Chondrocyte (in vitro differentiated cells): ENCODE data around the gene APOBEC2. TPM values are rescaled to one million over a fixed set of nuclear protein-coding genes. Genes with fewer than 3 reads are reported as not detected.
A peak's percentile ranks its signal among the peaks of the same experiment; 100 is the strongest.

Source experiments
- DNase-seq: peaks from one replicate; pipeline ENCODE4 v3.0.0; 2021; ENCODE audit warnings: mixed read lengths, low spot score
- H3K27ac Mint-ChIP-seq: one replicate; pipeline ENCODE4 v1.8.0; 2021; ENCODE audit warnings: mild to moderate bottlenecking, moderate library complexity, mixed read lengths; ENCODE audit not compliant: unreplicated experiment
- H3K27me3 Mint-ChIP-seq: 2 replicates; pipeline ENCODE4 v1.8.0; 2021; ENCODE audit warnings: low read depth, mixed read lengths
- H3K36me3 Mint-ChIP-seq: 2 replicates; pipeline ENCODE4 v1.8.0; 2021; ENCODE audit warnings: low read depth, mixed read lengths
- H3K4me1 Mint-ChIP-seq: 2 replicates; pipeline ENCODE4 v1.8.0; 2021; ENCODE audit warnings: low read depth, mild to moderate bottlenecking, mixed read lengths
- H3K4me3 Mint-ChIP-seq: one replicate; pipeline ENCODE4 v1.8.0; 2021; ENCODE audit warnings: mild to moderate bottlenecking, moderate library complexity, mixed read lengths; ENCODE audit not compliant: unreplicated experiment
- H3K9me3 Mint-ChIP-seq: 2 replicates; pipeline ENCODE4 v1.8.0; 2021; ENCODE audit warnings: low read depth, mixed read lengths
- total RNA-seq: library from RNA; stranded (reverse); gene quantifications from 3 replicates; pipeline ENCODE4 v1.2.1, GENCODE V29; 2021
- TF ChIP-seq, protein P1 (sequence below): fragments of 200-600 bp; sonication (generic); IDR thresholded peaks from 2 replicates; pipeline ENCODE4 v1.5.0; 2021; ENCODE audit warnings: antibody characterized with exemption, mild to moderate bottlenecking, moderate library complexity

The APOBEC2 gene
- total RNA-seq, 1 donor from 2014 or later, result not detected

DNA sequence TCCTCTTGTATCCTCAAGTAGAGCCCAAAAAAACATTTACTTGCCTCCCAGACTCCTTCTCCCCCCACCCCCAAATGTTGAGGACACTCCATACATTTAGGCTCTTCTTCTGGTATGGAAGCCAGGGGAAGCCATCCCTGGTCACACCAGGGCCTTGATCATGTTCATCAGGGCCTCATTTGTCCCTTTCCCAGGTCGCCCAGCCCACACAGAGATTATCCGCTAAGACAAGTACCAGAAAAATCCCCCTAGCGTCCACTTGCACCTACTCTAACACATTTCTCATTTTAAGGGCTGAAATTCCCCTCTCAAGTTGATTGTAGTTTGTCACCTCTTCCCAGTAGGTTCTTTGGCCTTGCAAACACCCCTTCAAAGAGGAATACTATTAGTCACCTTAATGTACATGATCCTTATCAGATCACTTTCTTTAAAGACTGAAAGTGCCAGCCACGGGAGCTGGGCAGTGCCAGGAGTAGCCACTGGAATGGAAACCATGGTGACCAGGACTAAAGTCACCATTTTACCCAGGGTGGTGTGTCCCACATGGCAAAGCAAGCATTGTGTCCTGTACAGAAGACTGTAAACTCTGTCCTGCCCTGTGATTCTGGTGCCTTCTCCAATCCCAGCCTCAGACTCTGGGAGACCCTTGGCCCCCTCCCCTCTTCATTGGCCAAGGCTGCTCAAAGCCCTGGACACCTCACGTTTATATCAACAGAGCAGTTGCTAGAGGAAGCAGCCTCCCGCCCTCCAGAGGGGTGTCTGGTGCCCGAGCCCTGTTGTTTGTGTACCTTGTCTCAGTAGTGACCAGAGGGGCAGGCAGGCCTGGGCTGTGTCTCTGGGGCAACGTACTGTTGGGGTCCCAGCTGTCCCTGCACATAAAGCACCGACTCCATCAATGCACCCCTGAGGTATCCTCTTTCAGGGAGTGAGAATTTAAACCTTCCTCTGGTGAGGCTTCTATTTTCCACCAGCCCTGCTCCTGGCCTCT is 5.0 kb upstream of the APOBEC2 start:
- H3K4me3 Mint-ChIP-seq, result no peak overlapping the region
- H3K9me3 Mint-ChIP-seq, result no peaks in the 10 kb centered on the region
- TF ChIP-seq, protein P1, sequence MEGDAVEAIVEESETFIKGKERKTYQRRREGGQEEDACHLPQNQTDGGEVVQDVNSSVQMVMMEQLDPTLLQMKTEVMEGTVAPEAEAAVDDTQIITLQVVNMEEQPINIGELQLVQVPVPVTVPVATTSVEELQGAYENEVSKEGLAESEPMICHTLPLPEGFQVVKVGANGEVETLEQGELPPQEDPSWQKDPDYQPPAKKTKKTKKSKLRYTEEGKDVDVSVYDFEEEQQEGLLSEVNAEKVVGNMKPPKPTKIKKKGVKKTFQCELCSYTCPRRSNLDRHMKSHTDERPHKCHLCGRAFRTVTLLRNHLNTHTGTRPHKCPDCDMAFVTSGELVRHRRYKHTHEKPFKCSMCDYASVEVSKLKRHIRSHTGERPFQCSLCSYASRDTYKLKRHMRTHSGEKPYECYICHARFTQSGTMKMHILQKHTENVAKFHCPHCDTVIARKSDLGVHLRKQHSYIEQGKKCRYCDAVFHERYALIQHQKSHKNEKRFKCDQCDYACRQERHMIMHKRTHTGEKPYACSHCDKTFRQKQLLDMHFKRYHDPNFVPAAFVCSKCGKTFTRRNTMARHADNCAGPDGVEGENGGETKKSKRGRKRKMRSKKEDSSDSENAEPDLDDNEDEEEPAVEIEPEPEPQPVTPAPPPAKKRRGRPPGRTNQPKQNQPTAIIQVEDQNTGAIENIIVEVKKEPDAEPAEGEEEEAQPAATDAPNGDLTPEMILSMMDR, result no peak
- peaks cover 5% of the 10 kb centered on the region for H3K27me3 Mint-ChIP-seq
- no peak for DNase-seq
- H3K4me1 Mint-ChIP-seq, result peaks cover 21% of the 10 kb centered on the region
- no peaks in the 10 kb centered on the region for H3K36me3 Mint-ChIP-seq
- no peak overlapping the region for H3K27ac Mint-ChIP-seq

DNA sequence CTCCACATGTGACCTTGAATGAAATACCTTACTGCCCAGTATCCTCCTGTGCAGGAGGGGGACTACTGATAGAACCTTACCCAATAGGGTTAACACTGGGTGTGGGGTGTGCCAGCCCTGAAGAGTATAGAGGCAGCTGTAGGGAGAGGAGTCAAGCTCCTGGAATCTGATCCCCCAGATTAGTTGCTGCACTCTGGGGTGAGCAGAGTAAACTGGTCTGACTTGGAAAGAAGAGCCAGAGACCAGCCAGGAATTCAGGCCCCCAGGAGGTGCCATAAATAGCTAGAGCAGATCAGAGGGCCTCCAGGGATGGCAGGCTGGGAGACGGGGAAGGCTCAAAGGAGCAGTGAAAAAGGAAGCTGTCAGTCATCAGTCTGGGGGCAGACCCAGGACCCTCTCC is 3.5 kb upstream of the APOBEC2 start:
- Mint-ChIP-seq H3K27ac (peak overlapping the region; percentile 76), H3K4me3 (no peak overlapping the region), H3K27me3 (peaks cover 5% of the 10 kb centered on the region), H3K4me1 (peaks cover 21% of the 10 kb centered on the region), H3K9me3 (no peaks in the 10 kb centered on the region), H3K36me3 (no peaks in the 10 kb centered on the region)
- TF ChIP-seq, protein P1, result no peak
- no peak for DNase-seq

DNA sequence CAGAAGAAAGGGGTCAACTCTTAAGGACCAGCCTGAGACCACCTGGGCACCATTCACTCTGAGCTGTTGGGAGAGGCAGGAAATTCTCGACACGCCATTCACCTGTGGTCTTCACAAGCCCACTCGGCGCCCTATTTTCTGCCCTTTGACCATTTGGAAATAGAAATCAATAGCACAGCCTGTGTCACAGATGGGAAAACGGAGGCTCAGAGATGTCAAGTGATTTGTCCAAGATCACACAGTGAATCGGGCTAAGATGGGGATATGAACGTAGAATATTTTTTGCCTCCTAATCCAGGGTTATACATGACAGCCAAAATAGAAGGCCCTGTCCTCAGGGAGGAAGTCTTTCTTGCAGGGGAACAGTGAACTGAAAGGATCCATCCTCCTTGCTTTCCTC is 3.0 kb upstream of the APOBEC2 start:
- Mint-ChIP-seq H3K9me3 (no peaks in the 10 kb centered on the region), H3K4me1 (peaks cover 24% of the 10 kb centered on the region), H3K27ac (no peak overlapping the region), H3K4me3 (no peak overlapping the region), H3K27me3 (peaks cover 5% of the 10 kb centered on the region), H3K36me3 (no peaks in the 10 kb centered on the region)
- DNase-seq, result no peak
- TF ChIP-seq, protein P1, result no peak

DNA sequence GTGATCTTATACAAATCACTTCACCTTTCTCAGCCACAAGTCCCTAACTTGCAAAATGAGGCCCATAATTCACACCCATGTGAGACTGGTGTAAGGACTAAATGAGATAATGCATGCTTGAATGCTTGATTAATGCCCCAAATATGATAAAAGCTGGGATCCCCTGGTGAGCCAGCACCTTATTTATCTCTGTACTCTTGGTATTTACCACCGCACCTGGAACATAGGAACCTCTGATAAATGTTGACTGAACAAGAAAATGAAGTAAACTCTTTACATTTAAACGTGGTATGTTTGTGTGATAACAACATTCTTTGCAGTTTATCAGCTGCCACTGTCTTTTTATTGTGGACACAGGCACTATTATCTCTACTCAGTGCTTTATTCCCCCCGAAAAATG is 2.5 kb upstream of the APOBEC2 start:
- no peak overlapping the region for H3K27ac Mint-ChIP-seq
- H3K27me3 Mint-ChIP-seq, result peaks cover 5% of the 10 kb centered on the region
- TF ChIP-seq, protein P1, result no peak
- H3K9me3 Mint-ChIP-seq, result no peaks in the 10 kb centered on the region
- no peaks in the 10 kb centered on the region for H3K36me3 Mint-ChIP-seq
- DNase-seq, result no peak
- H3K4me1 Mint-ChIP-seq, result peaks cover 30% of the 10 kb centered on the region
- H3K4me3 Mint-ChIP-seq, result no peak overlapping the region

DNA sequence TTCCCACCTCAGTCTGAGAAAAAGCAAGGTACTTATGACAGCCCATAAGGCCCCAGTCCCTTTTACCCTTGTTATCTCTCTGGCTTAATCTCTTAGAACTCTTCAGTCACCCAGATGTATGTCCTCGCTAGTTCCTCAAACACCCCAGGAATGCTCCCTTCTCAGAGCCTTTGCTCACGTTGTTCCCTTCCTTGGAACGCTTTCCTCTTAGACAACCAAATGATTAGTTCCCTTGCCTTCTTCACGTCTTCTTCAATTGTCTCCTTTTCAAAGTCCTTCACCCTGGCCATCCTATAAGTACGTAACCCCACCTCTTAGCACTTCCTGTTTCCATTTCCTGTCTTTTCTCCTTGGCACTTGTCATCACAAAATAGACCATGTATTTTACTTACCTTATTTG is 1.1 kb upstream of the APOBEC2 start:
- no peak overlapping the region for H3K4me3 Mint-ChIP-seq
- H3K4me1 Mint-ChIP-seq, result peaks cover 33% of the 10 kb centered on the region
- no peak overlapping the region for H3K27ac Mint-ChIP-seq
- H3K9me3 Mint-ChIP-seq, result no peaks in the 10 kb centered on the region
- no peaks in the 10 kb centered on the region for H3K36me3 Mint-ChIP-seq
- peaks cover 4% of the 10 kb centered on the region for H3K27me3 Mint-ChIP-seq
- no peak for DNase-seq
- TF ChIP-seq, protein P1, result no peak
